IMR-90 (cell line): ENCODE data around the gene OXSM. TPM values are rescaled to one million over a fixed set of nuclear protein-coding genes. Genes with fewer than 3 reads are reported as not detected.

Experiments used
- ATAC-seq: fragments of 200-7000 bp; cut with Tn5 transposase; 2 replicates; pipeline ENCODE4 v1.9.1; 2020; ENCODE audit warnings: low read depth, mild to moderate bottlenecking, moderate library complexity
- BruUV-seq: library from RNA; stranded (reverse); fragments of 400-500 nt; replicated peaks from 2 replicates; lab custom pipeline; 2021; lab: Mats Ljungman, UMichigan
- CTCF ChIA-PET: fragments of 300-600 bp; formaldehyde crosslinking; extraction: SDS; loops from one replicate; lab custom pipeline; 2021; ENCODE audit warnings: antibody characterized with exemption; lab: Yijun Ruan, JAX
- POLR2A ChIA-PET: fragments of 300-600 bp; sonication (Branson Sonifier 250); formaldehyde crosslinking; loops from one replicate; lab custom pipeline; 2022; ENCODE audit warnings: antibody characterized with exemption; ENCODE audit not compliant: unreplicated experiment; lab: Charles Lee
- DNase-seq: peaks from one replicate; pipeline ENCODE4 v3.0.0; 2013
- H2AFZ ChIP-seq: replicated peaks from 2 replicates; pipeline ENCODE3; 2013; ENCODE audit warnings: low read length, mild to moderate bottlenecking; ENCODE audit not compliant: poor library complexity
- H2AK5ac ChIP-seq: 2 replicates; pipeline ENCODE4 v1.6.1; 2013; ENCODE audit warnings: low read depth, low read length, inconsistent platforms
- H2AK9ac ChIP-seq: replicated peaks from 2 replicates; pipeline ENCODE3; 2013; ENCODE audit warnings: mild to moderate bottlenecking, low read depth, low read length, moderate library complexity; ENCODE audit not compliant: poor library complexity
- H2BK120ac ChIP-seq: 2 replicates; pipeline ENCODE4 v1.6.1; 2013; ENCODE audit warnings: low read depth, low read length, inconsistent platforms
- H2BK15ac ChIP-seq: 3 replicates; pipeline ENCODE4 v1.6.1; 2013; ENCODE audit warnings: low read depth, low read length, inconsistent platforms
- H2BK20ac ChIP-seq: 2 replicates; pipeline ENCODE4 v1.6.1; 2013; ENCODE audit warnings: low read depth, mild to moderate bottlenecking, inconsistent platforms, low read length, moderate library complexity
- H2BK5ac ChIP-seq: 2 replicates; pipeline ENCODE4 v1.6.1; 2013; ENCODE audit warnings: mild to moderate bottlenecking, low read depth, low read length, inconsistent platforms; ENCODE audit not compliant: poor library complexity, severe bottlenecking
- H3K14ac ChIP-seq: replicated peaks from 2 replicates; pipeline ENCODE4 v1.6.1; 2013; ENCODE audit warnings: low read depth, low read length, inconsistent platforms
- H3K18ac ChIP-seq: 2 replicates; pipeline ENCODE4 v1.6.1; 2013; ENCODE audit warnings: low read depth, low read length, control low read depth
- H3K23ac ChIP-seq: 2 replicates; pipeline ENCODE4 v1.6.1; 2013; ENCODE audit warnings: low read depth, low read length, inconsistent platforms
- H3K27ac ChIP-seq: 2 replicates; pipeline ENCODE4 v1.5.1; 2013; ENCODE audit warnings: mild to moderate bottlenecking, control low read depth, low read length; ENCODE audit not compliant: insufficient read depth
- H3K27me3 ChIP-seq: 2 replicates; pipeline ENCODE4 v1.6.1; 2013; ENCODE audit warnings: low read length; ENCODE audit not compliant: control insufficient read depth, insufficient read depth
- H3K36me3 ChIP-seq: 2 replicates; pipeline ENCODE4 v1.6.1; 2013; ENCODE audit warnings: low read length, mixed read lengths; ENCODE audit not compliant: control insufficient read depth, insufficient read depth
- H3K4ac ChIP-seq: 2 replicates; pipeline ENCODE4 v1.6.1; 2013; ENCODE audit warnings: low read depth, low read length, inconsistent platforms
- H3K4me1 ChIP-seq: 2 replicates; pipeline ENCODE4 v1.6.1; 2013; ENCODE audit warnings: low read length, mixed read lengths; ENCODE audit not compliant: control insufficient read depth, insufficient read depth
- H3K4me2 ChIP-seq: 2 replicates; pipeline ENCODE4 v1.6.1; 2013; ENCODE audit warnings: low read depth, mild to moderate bottlenecking, control low read depth, low read length, moderate library complexity
- H3K4me3 ChIP-seq: 2 replicates; pipeline ENCODE4 v1.5.1; 2013; ENCODE audit warnings: low read depth, mild to moderate bottlenecking, control low read depth, low read length, moderate library complexity; ENCODE audit not compliant: insufficient read depth
- H3K56ac ChIP-seq: 2 replicates; pipeline ENCODE4 v1.6.1; 2013; ENCODE audit warnings: low read length, inconsistent platforms; ENCODE audit not compliant: insufficient read depth; ENCODE audit errors: extremely low read depth
- H3K79me1 ChIP-seq, 2 experiments: 2 replicates each; pipeline ENCODE4 v1.6.1; 2013; ENCODE audit warnings: low read length in 2 of 2, inconsistent platforms in 1 of 2, low read depth in 1 of 2
- H3K9ac ChIP-seq: 2 replicates; pipeline ENCODE4 v1.6.1; 2013; ENCODE audit warnings: low read depth, low read length, control low read depth
- H3K9me1 ChIP-seq: 2 replicates; pipeline ENCODE4 v1.6.1; 2013; ENCODE audit warnings: low read length, inconsistent platforms; ENCODE audit not compliant: insufficient read depth
- H3K9me3 ChIP-seq: 2 replicates; pipeline ENCODE4 v1.6.1; 2013; ENCODE audit warnings: low read length; ENCODE audit not compliant: control insufficient read depth, insufficient read depth
- H4K20me1 ChIP-seq: 2 replicates; pipeline ENCODE4 v1.6.1; 2013; ENCODE audit warnings: low read length, inconsistent platforms; ENCODE audit not compliant: insufficient read depth
- H4K5ac ChIP-seq: 2 replicates; pipeline ENCODE4 v1.6.1; 2013; ENCODE audit warnings: mild to moderate bottlenecking, low read depth, low read length, control low read depth
- H4K8ac ChIP-seq, 2 experiments: 2 replicates each; pipeline ENCODE4 v1.6.1; 2013; ENCODE audit warnings: low read depth in 2 of 2, low read length in 2 of 2, control low read depth in 1 of 2, inconsistent platforms in 1 of 2
- H4K91ac ChIP-seq: 2 replicates; pipeline ENCODE4 v1.6.1; 2013; ENCODE audit warnings: low read depth, low read length, inconsistent platforms; ENCODE audit not compliant: insufficient read depth
- BHLHE40 ChIP-seq: fragments of 150-350 bp; IDR thresholded peaks from 2 replicates; pipeline ENCODE4 v1.6.1; 2016; ENCODE audit warnings: mild to moderate bottlenecking, low read depth, low read length
- CEBPB ChIP-seq: IDR thresholded peaks from 2 replicates; pipeline ENCODE4 v1.6.1; 2012; ENCODE audit warnings: low read depth, low read length, improper control_type of control experiment
- CHD1 ChIP-seq: IDR thresholded peaks from 2 replicates; pipeline ENCODE4 v1.6.1; 2012; ENCODE audit warnings: low read depth, low read length, improper control_type of control experiment
- CTCF ChIP-seq: conservative IDR thresholded peaks from 2 replicates; pipeline ENCODE4 v1.5.1; 2012; ENCODE audit warnings: mild to moderate bottlenecking, low read depth, low read length, improper control_type of control experiment
- ELK1 ChIP-seq: fragments of 150-350 bp; IDR thresholded peaks from 2 replicates; pipeline ENCODE4 v1.6.1; 2016; ENCODE audit warnings: low read depth, mild to moderate bottlenecking, low read length, moderate library complexity, borderline replicate concordance
- FOS ChIP-seq: fragments of 150-350 bp; IDR thresholded peaks from 2 replicates; pipeline ENCODE4 v1.6.1; 2016; ENCODE audit warnings: low read depth, low read length
- MAFK ChIP-seq: IDR thresholded peaks from 2 replicates; pipeline ENCODE4 v1.6.1; 2012; ENCODE audit warnings: low read depth, low read length, improper control_type of control experiment
- MAZ ChIP-seq: IDR thresholded peaks from 2 replicates; pipeline ENCODE4 v1.6.1; 2012; ENCODE audit warnings: low read depth, mild to moderate bottlenecking, low read length, improper control_type of control experiment, moderate library complexity, borderline replicate concordance
- MXI1 ChIP-seq: IDR thresholded peaks from 2 replicates; pipeline ENCODE4 v1.6.1; 2012; ENCODE audit warnings: low read depth, mild to moderate bottlenecking, low read length, moderate library complexity, borderline replicate concordance
- NFE2L2 ChIP-seq: fragments of 150-350 bp; IDR thresholded peaks from 2 replicates; pipeline ENCODE4 v1.6.1; 2016; ENCODE audit warnings: low read depth, mild to moderate bottlenecking, low read length
- POLR2A ChIP-seq: IDR thresholded peaks from 2 replicates; pipeline ENCODE4 v1.6.1; 2012; ENCODE audit warnings: mild to moderate bottlenecking, low read depth, low read length
- RAD21 ChIP-seq: IDR thresholded peaks from 2 replicates; pipeline ENCODE4 v1.6.1; 2012; ENCODE audit warnings: low read length, improper control_type of control experiment
- RCOR1 ChIP-seq: IDR thresholded peaks from 2 replicates; pipeline ENCODE4 v1.6.1; 2012; ENCODE audit warnings: mild to moderate bottlenecking, low read length, improper control_type of control experiment; ENCODE audit not compliant: insufficient replicate concordance
- RFX5 ChIP-seq: IDR thresholded peaks from 2 replicates; pipeline ENCODE4 v1.8.0; 2012; ENCODE audit warnings: low read depth, mild to moderate bottlenecking, low read length, moderate library complexity
- SMC3 ChIP-seq: fragments of 150-350 bp; IDR thresholded peaks from 2 replicates; pipeline ENCODE4 v1.6.1; 2016; ENCODE audit warnings: low read depth, mild to moderate bottlenecking, antibody characterized with exemption, low read length, moderate library complexity
- USF2 ChIP-seq: fragments of 150-350 bp; IDR thresholded peaks from 2 replicates; pipeline ENCODE4 v1.6.1; 2017; ENCODE audit warnings: mild to moderate bottlenecking, antibody characterized with exemption, low read length, low read depth
- dilution Hi-C: fragments of 300-500 bp; cut with HindIII; formaldehyde crosslinking; loops from one replicate; pipeline ENCODE4 v1.14.3; 2018; ENCODE audit warnings: low sequenced_read_pairs; ENCODE audit not compliant: unreplicated experiment
- in situ Hi-C: fragments of 300-500 bp; cut with MboI; formaldehyde crosslinking; loops from 3 replicates; pipeline ENCODE4 v1.14.3; 2019; ENCODE audit warnings: low sequenced_read_pairs, inconsistent platforms, mixed read lengths
- intact Hi-C: fragments of 100-400 bp; cut with micrococcal nuclease; formaldehyde crosslinking; loops from 2 replicates; pipeline ENCODE4 v1.10.0; 2022
- polyA plus RNA-seq, 3 experiments: library from polyadenylated mRNA; depleted of rRNA; stranded (reverse); fragments of >200 nt; gene quantifications; 2 replicates each; pipeline ENCODE4 v1.2.3, GENCODE V29; 2012; ENCODE audit warnings: low replicate concordance in 1 of 3
- total RNA-seq: library from RNA; depleted of rRNA; stranded (reverse); fragments of >200 nt; gene quantifications from 2 replicates; pipeline ENCODE4 v1.2.3, GENCODE V29; 2012

OXSM gene
- total and polyA plus RNA-seq, 2 of the 4 experiments (the other 2 are of a cell fraction) = 11.4 to 15.4 TPM

GRCh38 chr3:25747033-25747432 lies 42.9 kb upstream of the OXSM start:
- intact Hi-C loops (no loop called here), in situ Hi-C loops (no loop called here), dilution Hi-C loops (no loop called here)
- Histone ChIP-seq H3K23ac (no peak overlapping the region), H4K5ac (no peak overlapping the region), H3K27me3 (no peaks in the 10 kb centered on the region), H2AFZ (no peak overlapping the region), H2BK5ac (no peak overlapping the region), H3K4me1 (no peaks in the 10 kb centered on the region), H3K4ac (no peak overlapping the region), H4K91ac (no peak overlapping the region), H3K4me2 (no peak overlapping the region), H3K56ac (no peak overlapping the region), H3K27ac (no peak overlapping the region), H2AK5ac (no peak overlapping the region), H3K18ac (no peak overlapping the region), H3K36me3 (peaks cover 13% of the 10 kb centered on the region; the same call in 1 of the 2 replicates), H3K9ac (no peak overlapping the region), H3K9me3 (no peaks in the 10 kb centered on the region), H3K4me3 (no peak overlapping the region), H4K8ac (no peak overlapping the region), H2BK120ac (no peak overlapping the region), H2AK9ac (no peak overlapping the region), H3K9me1 (no peaks in the 10 kb centered on the region; the same call in 1 of the 2 replicates), H2BK20ac (no peak overlapping the region), H3K79me1 (peaks cover 0 to 3% of the 10 kb centered on the region in 2 experiments; a peak in 2 of 4 replicates), H4K20me1 (no peaks in the 10 kb centered on the region), H3K14ac (no peak overlapping the region), H2BK15ac (no peak overlapping the region)
- ATAC-seq = no peak; the same call in 1 of the 2 replicates
- no TSS peak for BruUV-seq
- POLR2A ChIA-PET = no interaction called here
- TF ChIP-seq RCOR1 (no peak), POLR2A (no peak), USF2 (no peak), MAFK (no peak), MAZ (no peak), CTCF (no peak), RFX5 (no peak), CHD1 (no peak), RAD21 (no peak), MXI1 (no peak), FOS (no peak), ELK1 (no peak), CEBPB (no peak), NFE2L2 (no peak), BHLHE40 (no peak), SMC3 (no peak)
- CTCF ChIA-PET = interaction anchor here (0.6 kb wide), 1 partner anchor 34 kb away, joined by 3 read pairs; no protein-coding TSS in a partner anchor
- peak; percentile 12 for DNase-seq
